Measurements from ENCODE around the gene SH3RF3.

SH3RF3 gene

DNA sequence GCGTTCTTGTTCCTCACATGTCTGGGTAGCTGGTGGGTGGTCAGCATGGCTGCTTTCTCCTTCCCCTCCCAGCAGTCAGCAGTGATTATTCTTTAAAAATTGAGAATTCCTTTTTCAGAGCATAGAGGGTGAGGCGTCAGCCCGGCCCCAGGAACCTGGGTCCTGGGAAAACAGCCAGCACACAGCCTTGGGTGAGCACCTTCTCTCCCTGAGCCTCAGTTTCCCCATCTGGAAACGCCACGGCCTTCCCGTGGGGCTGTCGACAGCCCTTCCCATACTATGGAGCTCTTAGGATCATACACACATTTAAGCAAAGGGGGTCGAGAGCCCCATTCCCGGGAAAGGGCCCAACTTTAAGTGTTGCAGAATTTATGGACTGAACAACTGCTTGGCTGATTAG is 73.5 kb downstream of the SH3RF3 start:
- no peak for DNase-seq (ENCODE audit: low read depth)

DNA sequence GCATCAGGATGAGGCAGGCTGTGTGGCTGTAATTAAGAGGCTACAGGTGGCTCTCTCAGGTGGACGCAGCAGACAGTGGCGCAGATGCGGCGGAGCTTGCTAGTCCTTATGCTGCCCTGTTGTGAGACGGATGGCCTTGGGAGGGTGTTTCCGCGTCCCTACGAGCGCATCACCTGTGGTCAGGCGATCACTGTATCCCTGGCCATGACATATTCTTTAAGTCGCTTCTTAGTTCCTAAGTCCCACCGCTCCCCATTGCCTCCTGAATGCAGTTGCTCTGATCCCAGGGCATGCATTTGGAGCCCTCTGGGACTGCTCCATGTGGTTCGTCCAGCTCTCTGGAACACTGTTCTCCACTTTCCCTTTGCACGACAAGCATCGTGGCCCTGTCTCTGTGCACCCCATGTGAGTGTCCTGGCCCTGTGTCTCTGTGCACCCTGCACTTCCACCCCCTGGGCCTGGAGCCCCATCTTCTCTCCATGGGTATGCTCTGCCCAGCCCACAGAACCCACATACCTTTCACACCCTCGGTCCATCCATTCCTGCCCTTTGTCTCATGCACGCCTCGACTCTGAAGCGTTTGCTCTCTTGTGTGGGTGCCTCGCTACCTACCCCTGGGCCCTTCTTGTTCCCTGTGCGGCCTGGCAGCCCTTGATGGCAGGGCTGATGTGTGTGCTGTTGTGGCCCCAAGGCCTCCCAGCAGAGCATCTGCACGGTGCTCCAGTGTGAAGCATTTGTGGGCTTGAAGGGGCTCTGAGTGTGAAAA is 74.4 kb downstream of the SH3RF3 start:
- no peak for DNase-seq (ENCODE audit: low read depth)

DNA sequence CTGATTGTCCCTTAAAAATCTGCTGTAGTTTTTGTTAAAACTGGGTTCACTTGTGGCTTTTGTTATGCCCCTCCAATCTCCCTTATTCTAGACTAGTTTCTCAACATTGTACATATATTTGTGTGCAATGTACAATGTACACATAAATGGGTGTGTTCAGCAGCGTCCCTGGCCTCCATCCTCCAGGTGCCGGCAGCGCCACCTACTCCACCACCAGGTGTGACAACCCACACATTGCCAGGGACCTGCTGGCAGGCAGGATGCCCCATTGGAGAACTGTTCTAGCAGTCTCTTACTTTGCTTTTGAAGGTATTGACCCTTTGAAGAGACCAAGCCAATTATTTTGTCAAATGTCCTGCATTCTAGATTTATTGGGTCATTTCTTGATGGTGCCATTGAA is 75.4 kb downstream of the SH3RF3 start:
- DNase-seq (ENCODE audit: low read depth), result no peak

DNA sequence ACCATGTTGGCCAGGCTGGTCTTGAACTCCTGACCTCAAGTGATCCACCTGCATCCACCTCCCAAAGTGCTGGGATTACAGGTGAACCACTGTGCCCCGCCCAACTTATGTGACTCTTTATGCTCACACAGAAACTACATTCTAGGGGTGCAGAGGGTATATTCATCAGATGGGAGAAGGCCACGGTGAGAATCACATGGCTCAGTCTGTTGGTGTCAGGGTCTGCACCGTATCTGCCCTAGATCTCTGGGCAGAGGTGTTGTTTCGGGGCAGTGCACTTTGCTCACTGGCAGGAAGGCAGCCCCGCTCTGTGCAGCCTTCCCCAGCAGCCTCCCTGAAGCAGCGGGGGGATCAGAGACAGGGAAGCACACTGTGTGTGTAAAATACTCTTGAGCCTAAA is 76.4 kb downstream of the SH3RF3 start:
- DNase-seq (ENCODE audit: low read depth), result no peak

DNA sequence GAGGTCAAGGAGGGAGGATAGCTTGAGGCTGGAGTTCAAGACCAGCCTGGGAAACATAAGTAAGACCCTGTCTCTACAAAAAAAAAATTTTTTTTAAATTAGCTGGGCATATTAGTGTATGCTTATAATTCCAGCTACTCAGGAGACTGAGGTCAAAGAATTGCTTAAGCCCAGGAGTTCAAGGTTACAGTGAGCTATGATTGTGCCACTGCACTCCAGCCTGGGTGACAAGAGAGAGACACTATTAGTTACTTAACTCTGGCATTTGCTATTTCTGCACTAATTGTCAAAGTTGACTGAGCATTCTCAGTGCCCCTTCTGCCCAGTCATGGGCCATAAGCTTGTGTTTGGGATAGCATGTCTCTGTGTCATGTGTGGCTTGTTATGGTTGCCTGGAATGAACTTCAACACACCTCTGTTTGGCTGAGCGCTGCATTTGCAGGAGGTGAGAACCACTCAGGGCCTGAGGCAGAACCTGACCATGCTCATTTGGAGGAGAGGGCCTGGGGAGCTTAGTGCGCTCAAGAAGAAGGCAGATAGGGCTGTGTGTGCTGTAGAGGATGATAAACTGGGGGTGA is 77.7 kb downstream of the SH3RF3 start:
- DNase-seq (ENCODE audit: low read depth), result no peak

DNA sequence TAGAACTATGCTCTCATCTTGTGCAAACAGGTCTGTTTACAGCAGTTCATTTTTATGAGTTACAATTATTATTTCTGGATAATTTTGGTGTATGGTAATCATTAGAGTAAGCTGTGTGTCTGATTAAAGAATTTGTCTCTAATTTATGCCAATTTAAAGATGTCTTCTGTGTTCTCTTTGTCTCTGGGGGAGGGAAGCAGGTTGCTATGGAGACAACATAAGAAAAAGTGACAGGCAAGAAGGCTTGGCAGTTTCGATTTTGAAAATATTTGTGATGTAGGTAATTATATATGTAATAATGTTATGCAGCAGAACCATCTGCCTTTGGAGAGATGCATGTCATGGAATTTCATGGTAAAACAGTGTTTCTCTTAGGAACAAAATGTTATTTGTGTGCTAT is 78.2 kb downstream of the SH3RF3 start:
- no peak for DNase-seq (ENCODE audit: low read depth)

DNA sequence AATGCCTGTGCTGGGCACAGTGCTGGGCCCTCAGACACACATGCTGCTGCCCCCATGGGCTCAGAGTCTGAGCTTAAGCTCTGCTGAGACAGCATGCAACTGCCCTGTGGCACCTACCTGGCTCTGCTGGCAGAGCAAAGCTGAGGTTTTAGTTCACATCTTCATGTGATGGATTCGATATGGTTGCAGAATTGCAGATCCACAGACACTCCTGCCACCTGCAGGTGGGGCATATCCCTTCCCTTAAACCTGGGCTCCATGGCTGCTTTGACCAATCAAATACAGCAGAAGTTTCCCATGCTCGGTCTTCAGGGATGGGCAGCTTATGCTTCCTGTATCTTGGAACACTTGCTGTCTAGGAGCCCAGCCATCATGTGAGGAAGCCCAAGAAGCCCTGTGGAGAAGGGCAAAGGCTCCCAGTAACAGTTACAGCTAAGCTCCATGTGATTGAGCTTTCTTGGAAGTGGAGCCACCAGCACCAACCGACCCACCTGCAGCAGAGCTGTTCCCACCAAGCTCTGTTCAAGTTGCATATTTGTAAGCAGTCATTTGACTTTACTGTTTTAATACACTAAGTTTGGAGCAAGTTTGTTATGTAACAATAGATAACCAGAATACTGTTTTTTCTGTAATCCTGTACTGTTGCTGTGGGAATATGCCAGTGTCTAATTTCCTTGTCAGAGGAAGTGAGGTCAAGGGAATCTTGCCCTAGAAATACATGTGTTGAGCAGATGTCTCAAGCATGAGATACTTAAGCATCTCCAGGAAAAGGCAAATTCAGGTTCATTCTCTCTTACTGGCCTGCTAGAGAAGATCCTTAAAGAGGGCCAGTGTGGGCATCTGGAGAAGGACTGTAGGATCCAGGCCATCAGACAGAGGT is 79.3 kb downstream of the SH3RF3 start:
- peak; percentile 72 for DNase-seq (ENCODE audit: low read depth)

DNA sequence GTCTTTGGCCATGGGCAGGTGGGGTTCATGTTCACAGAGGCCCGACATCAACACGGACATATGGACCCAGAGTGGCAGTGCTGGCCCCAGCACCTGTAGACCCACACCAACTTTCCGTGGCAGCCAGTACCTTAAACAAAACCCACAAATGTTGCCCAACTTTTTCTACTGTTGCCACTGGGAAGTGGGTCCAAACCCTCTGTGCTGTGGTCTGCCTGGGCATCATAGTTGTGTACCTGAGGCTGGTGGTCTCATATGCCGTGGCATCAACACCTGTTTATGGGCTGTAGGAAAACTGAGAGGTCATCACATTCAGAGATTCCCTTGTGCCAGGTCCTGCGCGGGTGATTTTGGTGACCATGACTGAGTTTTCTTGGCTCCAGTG is 79.9 kb downstream of the SH3RF3 start:
- DNase-seq (ENCODE audit: low read depth), result no peak

DNA sequence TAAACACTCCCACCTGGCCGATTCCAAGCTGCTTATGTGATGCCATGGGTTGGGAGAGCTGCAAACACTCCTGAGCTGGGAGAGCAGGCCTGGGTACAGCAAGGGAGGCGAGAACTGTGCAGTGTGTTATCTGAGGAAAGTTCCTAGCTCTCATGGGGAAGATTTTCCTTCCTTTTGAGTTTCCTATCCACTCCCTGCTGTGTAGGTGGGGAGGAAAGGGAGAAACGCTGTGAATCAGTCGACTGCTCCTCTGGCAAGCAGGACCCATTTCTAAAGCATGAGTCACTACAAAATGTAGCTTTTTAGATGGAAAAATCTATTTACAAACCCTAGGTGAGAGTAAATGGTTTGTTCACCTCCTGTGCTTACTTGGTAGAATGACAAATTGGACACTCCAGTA is 80.4 kb downstream of the SH3RF3 start:
- DNase-seq (ENCODE audit: low read depth), result peak; percentile 34

DNA sequence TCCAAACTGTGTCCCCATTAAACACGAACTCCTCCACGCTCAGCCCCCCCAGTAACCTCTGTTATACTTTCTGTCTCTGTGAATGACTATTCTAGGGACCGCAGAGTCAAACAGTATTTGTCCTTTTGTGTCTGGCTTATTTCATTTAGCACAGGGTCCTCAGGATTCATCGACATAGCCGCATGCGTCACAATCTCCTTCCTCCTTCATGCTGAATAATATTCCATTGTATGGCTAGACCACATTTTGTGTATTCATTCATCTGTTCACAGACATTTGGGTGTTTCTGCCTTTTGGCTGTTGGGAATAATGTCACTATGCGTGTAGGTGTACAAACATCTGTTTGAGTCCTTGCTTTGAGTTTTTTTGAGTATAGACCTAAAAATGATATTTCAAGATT is 80.9 kb downstream of the SH3RF3 start:
- DNase-seq (ENCODE audit: low read depth), result no peak

DNA sequence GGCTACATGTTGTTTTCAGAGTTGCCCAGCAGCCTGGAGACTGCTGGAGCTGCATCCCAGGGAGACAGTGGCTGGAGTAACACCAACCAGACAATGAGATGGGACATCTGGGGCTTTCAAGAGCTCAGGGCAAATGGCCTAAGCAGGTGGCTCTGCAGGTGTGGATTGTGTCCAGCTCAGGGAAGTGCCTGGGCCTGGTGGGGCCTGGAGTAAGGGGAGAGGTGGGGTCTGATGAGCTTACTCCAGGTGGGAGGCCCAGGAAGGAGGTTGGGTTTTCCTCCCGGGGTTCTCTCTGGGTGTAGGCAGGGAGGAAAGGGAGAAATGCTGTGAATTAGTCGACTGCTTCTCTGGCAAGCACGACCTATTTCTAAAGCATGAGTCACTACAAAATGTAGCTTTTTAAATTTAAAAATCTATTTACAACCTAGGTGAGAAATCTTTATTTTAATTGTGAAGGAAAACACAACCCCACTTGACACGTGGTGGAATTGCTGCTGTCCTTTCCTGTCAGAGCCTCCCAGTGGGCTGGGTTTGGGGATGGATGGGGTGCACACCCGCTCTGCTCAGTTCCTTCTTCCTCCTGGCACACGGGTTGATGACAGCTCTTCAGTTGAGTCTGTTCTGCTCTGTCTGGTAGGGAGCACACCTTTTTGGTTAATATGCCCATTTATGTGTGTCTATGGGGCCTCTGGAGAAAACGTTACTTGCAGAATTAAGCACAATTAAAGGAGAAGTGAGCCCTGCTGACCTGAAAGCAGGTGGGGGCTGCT is 81.6 kb downstream of the SH3RF3 start:
- DNase-seq (ENCODE audit: low read depth), result no peak

DNA sequence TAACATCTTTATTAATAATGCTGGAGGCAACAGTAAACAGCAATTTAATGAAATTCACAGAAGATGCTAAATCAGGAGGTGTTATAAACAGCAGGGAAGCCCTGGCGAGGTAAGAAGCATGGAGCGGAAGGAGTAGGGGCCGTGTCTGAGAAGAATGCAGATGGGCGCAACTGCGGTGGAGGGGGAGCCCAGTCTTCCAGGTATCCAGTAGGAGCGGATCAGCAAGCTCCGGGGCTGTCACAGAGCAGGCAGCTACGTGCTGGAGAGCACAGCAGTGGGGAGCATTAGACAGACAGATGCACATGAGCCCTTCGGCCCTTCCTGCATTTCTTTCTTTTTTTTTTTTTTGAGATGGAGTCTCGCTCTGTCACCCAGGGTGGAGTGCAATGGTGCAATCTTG is 82.3 kb downstream of the SH3RF3 start:
- DNase-seq (ENCODE audit: low read depth), result no peak

DNA sequence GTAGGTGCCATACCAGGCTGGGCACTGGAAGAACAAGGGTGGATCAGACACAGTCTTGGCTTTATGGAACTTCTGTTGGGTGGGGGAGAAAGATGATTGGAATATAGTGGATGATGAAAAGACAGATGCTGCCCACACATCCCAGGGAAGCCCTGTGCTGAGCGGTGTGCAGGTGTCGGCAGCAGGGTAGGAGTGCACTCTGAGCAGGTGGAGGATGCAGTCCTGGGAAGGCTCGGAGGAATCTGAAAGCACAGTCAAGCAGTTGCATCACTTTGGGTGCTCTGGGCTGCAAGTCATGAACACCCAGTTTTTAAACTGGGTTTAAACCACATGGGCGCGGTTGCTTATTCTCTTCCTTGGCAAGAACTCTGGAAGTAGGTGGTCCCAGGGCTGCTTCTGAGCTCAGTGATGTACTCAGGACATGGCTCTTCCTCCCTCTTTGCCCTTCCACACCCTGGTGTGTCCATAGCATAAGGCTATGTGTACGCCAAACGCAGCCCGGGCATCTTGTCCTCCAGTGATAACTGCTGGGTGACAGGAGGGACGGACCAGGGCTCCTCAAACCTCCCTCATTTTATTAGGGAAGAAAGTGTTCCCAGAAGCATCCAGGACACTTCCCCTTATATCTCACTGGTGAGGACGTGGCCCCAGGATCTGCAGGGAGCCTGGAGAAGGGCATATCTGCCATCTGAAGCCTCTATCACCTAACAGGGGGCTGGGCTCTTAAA is 84.0 kb downstream of the SH3RF3 start:
- no peak for DNase-seq (ENCODE audit: low read depth)

DNA sequence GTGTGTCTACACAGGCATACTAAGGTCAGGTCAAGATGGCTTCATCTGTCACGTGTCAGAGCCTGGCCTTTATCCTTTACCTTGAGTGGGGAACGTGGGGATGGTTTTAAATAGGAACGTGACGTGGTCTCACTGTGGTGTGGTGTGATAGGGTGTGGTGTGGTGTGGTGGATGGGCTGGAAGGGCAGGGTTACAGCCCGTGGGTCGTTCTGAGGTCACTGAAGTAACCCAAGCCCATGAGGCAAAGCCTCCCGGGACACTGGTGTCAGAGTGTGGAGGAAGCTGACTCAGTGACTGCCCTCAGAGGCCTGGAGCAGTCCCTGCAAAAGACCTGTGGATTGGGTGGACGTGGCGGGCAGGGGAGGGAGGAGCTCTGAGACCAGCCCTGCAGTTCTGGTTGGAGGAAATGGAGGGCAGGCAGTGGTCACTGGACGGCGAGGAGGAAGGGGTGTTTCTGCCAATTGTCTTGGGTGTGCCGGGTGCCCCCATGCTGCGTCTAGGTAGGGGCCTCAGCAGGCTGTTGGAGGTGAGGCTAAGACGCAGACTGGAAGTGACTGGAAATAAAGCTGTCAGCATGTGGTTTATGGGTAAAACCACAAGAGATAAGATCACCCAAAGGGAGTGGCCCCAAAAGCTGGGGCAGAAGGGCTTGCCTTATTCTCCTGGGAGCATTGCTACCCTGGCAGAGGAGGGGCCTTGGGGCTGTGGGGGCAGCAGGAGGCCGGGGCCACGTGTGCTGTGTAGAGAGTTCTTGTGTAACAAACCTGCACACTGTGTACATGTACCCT is 84.8 kb downstream of the SH3RF3 start:
- peak; percentile 26 for DNase-seq (ENCODE audit: low read depth)

DNA sequence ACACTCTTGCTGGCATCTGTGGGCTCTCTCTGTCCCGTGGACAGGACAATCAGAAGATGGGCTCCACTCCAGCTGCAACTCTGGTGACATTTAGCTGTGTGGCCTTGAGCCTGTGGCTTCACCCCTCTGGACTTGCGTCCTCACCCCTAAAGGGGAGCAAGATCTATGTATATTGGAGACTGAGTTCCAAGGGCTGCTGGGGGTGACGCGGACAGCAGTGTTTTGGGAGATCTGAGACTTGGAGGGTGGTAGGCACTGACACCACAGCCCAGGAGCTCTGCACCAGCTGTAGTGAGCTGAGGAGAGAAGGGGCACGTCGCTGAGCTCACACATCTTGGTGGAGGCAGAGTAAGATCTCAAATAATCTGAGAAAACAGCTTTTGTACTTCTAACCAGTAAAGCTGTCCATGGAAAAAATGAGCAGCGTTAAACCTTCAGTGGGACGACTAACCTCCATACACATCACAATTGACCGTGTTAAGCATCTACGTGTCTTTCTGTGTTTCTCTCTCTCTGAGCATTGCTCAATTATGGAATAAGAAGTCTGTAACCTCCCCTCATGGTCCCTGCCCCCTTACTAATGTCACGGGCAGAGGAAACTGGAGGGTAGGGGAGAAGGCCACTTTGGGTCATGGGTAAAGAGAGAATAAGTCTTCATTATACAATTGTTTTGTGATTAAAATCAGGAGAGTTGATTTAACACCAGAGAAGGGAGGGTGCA is 85.8 kb downstream of the SH3RF3 start:
- no peak for DNase-seq (ENCODE audit: low read depth)

DNA sequence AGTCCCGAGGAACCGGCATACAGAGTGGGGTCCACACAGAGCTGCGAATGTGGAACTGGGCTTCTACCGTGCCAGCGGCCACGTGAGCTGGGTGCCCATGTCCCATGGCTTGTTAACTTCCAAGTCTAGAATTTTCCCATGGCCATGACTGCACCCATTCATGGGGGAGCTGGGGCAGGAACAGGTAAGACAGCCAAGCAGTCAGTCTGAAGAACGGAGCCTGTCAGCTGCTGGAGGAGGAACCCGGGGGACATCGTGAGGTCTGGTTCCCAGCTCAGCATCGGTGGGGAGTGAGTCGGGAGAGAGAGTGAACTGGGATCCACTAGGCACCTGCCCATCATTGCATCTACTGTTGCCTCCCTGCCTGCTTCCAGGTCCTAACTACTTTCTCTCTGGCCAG is 86.9 kb downstream of the SH3RF3 start:
- no peak for DNase-seq (ENCODE audit: low read depth)

DNA sequence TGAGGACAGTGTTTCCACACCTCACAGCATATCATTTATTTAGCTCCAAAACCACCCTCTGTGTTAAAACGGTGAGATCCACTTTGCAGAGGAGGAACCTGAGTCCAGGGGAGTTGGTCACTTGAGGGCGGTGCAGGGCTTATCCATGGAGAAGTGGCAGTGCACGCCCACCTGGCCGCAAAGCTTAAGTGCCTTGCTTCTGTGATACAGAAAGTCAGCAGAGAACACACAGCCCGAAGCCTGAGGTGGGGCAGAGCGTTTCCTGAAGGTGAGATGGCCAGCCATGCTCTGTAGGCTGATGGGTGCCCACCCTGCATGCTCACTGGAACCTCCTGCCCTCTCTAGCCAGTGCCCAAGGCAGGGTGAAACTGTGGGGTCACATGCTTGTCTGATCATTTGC is 87.3 kb downstream of the SH3RF3 start:
- DNase-seq (ENCODE audit: low read depth), result no peak

DNA sequence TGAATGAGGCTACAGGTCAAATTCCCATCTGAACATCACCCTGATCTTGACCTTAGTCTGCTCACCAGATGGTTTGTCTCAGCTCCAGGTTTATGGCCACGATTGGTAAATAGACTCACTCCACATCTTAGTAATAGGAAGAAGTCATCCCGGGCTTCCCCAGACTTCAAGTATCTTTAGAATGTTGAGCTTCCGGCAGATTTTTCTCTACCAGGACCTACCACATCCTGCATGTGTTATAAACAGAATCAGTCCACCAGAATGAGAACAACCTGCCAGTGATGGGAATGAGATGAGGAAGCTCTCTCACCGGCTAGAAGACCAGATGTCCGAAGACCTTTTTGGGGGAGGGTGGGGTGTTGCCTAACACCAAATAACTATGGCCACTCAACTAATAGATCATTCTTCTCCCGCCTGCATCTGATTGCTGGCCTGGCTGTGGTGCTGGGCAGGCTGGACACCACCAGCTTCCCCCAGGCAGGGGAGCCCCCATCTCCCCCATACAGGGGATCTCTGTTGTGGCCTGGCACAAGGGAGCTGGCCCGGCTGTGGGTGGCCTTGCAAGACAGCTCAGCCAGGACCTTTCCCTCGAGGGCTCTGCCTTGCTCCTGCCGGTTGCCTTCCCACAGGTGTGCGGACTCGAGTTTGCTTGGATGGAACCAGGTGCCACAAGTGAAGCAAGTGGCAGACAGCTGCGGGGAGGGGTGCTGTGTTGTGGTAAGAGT is 88.5 kb downstream of the SH3RF3 start:
- peak; percentile 76 for DNase-seq (ENCODE audit: low read depth)

DNA sequence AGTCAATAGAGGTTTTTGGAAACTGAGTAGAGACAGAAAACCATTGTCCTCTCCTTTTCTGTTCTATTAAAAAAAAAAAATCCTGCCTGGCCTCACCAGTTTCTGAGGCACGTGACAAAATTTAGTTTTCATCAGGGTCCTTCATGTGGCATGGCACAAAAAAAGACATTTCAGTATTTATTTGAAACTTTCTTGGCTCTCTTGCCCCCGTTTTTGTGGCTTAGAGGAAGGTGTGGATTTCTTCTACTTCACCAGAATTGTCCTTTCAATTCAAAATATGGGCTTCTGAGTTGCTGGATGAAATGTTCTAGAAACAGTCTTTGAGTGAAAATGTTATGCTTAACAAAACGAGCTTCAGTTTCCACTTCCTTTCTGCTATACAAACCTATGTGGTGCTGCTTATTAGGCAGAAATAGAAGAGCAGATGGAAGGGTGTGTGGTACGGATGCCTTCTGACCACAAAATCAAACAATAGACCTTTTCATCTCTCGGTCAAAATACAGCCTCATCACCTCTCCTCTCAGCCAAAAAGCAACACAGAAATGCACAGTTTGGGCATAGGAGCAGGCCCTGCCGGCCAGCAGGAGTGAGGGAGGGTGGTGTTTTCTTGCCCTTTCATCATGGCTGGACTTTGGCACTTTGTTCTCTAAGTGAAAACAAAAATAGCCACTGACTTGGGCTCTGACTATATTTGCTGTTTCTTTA is 89.2 kb downstream of the SH3RF3 start:
- DNase-seq (ENCODE audit: low read depth), result no peak
